Esophagus muscularis mucosa (tissue), 3 donors: ENCODE measurements around the gene POP7.

Experiments
- POLR2AphosphoS5 ChIP-seq, 2 donors: sonication (generic); formaldehyde crosslinking; IDR thresholded peaks; one replicate each; pipeline ENCODE4 v1.6.1; 2017; ENCODE audit warnings: antibody characterized with exemption in 2 of 2
- TF ChIP-seq, protein P1 (sequence below), 3 experiments: fragments of 200-600 bp in 2 of 3; fragments of 450-650 bp in 1 of 3; sonication (generic) in 2 of 3; IDR thresholded peaks; one replicate each; pipeline ENCODE4 v1.5.1; 2017 to 2019; ENCODE audit warnings: antibody characterized with exemption in 3 of 3, mild to moderate bottlenecking in 2 of 3, moderate library complexity in 1 of 3

DNA sequence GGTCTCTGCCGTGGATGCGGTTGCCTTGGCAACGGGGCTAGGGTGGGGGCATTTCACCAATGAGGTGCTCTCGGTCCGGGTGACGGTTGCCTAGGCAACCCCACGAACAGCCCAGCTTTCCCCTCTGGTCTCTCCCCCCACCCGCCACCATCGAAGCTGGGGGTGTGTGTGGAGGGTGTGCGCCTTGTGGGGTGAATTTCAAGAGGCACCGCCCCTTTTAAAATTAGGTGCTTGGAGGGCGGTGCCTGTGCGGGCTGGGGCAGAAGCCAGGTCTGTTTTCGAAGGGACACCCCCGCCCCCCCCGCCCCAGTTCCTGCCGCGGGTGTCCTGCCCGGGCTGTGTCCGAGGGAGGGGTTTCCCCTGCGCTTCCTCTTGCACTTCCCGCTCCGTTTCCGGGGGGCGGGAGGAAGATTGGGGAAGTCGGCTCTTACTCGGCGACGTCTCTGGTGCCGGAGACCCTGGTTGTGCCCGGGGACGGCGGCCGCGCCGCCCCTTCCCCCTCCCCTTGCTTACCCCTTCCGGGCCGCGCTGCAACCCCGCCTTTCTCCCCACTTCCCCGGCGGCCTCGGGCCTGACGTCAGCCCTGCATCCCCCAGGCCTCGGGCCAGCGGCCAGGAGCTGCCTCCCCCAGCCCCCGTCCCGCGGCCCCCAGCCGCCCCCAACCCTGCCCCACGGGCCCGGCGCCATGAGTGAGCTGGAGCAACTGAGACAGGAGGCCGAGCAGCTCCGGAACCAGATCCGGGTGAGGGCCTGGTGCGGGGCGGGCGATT is 30.2 kb upstream of the POP7 start:
- peak; percentile 65 to 81 for TF ChIP-seq POLR2AphosphoS5 (IDR thresholded peaks at IDR 0.05)
- TF ChIP-seq, protein P1, sequence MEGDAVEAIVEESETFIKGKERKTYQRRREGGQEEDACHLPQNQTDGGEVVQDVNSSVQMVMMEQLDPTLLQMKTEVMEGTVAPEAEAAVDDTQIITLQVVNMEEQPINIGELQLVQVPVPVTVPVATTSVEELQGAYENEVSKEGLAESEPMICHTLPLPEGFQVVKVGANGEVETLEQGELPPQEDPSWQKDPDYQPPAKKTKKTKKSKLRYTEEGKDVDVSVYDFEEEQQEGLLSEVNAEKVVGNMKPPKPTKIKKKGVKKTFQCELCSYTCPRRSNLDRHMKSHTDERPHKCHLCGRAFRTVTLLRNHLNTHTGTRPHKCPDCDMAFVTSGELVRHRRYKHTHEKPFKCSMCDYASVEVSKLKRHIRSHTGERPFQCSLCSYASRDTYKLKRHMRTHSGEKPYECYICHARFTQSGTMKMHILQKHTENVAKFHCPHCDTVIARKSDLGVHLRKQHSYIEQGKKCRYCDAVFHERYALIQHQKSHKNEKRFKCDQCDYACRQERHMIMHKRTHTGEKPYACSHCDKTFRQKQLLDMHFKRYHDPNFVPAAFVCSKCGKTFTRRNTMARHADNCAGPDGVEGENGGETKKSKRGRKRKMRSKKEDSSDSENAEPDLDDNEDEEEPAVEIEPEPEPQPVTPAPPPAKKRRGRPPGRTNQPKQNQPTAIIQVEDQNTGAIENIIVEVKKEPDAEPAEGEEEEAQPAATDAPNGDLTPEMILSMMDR (IDR thresholded peaks at IDR 0.05), result no peak
